Measurements from ENCODE around the gene PIAS1.

The PIAS1 gene

GRCh38 chr15:68062946-68063465 is 8.9 kb downstream of the PIAS1 start:
- no peak overlapping the region for H3K4me3 ChIP-seq (ENCODE audit: low read depth, low read length)
- no peaks in the 10 kb centered on the region for H3K9me3 ChIP-seq (ENCODE audit: control insufficient read depth, insufficient read depth, low read depth, low read length)
- H3K36me3 ChIP-seq (ENCODE audit: control insufficient read depth, insufficient read depth, low read length), result no peaks in the 10 kb centered on the region
- H3K27ac ChIP-seq (ENCODE audit: low read depth, low read length), result 0 out of 2 replicates have a peak overlapping the region, but pooled peaks have one; percentile 47
- no peak overlapping the region for H3K9ac ChIP-seq (ENCODE audit: low read length)
- peaks cover 18% of the 10 kb centered on the region for H3K4me1 ChIP-seq (ENCODE audit: control insufficient read depth, insufficient read depth, low read length)
- no peaks in the 10 kb centered on the region for H3K27me3 ChIP-seq (ENCODE audit: control insufficient read depth, insufficient read depth, low read length)

- Histone ChIP-seq H3K27ac (ENCODE audit: low read depth, low read length) (no peak overlapping the region; the same call in 1 of the 2 replicates), H3K4me3 (ENCODE audit: low read depth, low read length) (no peak overlapping the region), H3K4me1 (ENCODE audit: control insufficient read depth, insufficient read depth, low read length) (peaks cover 14% of the 10 kb centered on the region; the same call in 1 of the 2 replicates), H3K36me3 (ENCODE audit: control insufficient read depth, insufficient read depth, low read length) (no peaks in the 10 kb centered on the region), H3K9me3 (ENCODE audit: control insufficient read depth, insufficient read depth, low read depth, low read length) (no peaks in the 10 kb centered on the region), H3K9ac (ENCODE audit: low read length) (no peak overlapping the region), H3K27me3 (ENCODE audit: control insufficient read depth, insufficient read depth, low read length) (no peaks in the 10 kb centered on the region)
These were observed 9.5 kb downstream of the PIAS1 start for GRCh38 chr15:68063606-68064005.

- no peaks in the 10 kb centered on the region for H3K9me3 ChIP-seq (ENCODE audit: control insufficient read depth, insufficient read depth, low read depth, low read length)
- no peak overlapping the region for H3K4me3 ChIP-seq (ENCODE audit: low read depth, low read length)
- H3K27ac ChIP-seq (ENCODE audit: low read depth, low read length), result no peak overlapping the region
- peaks cover 9% of the 10 kb centered on the region for H3K4me1 ChIP-seq (ENCODE audit: control insufficient read depth, insufficient read depth, low read length)
- H3K36me3 ChIP-seq (ENCODE audit: control insufficient read depth, insufficient read depth, low read length), result no peaks in the 10 kb centered on the region
- no peaks in the 10 kb centered on the region for H3K27me3 ChIP-seq (ENCODE audit: control insufficient read depth, insufficient read depth, low read length)
- no peak overlapping the region for H3K9ac ChIP-seq (ENCODE audit: low read length)
These were observed 19.6 kb downstream of the PIAS1 start for GRCh38 chr15:68073576-68074288.

GRCh38 chr15:68075764-68076385 is 21.8 kb downstream of the PIAS1 start:
- no peaks in the 10 kb centered on the region for H3K36me3 ChIP-seq (ENCODE audit: control insufficient read depth, insufficient read depth, low read length)
- no peak overlapping the region for H3K9ac ChIP-seq (ENCODE audit: low read length)
- no peaks in the 10 kb centered on the region for H3K27me3 ChIP-seq (ENCODE audit: control insufficient read depth, insufficient read depth, low read length)
- no peak overlapping the region for H3K27ac ChIP-seq (ENCODE audit: low read depth, low read length)
- no peaks in the 10 kb centered on the region for H3K9me3 ChIP-seq (ENCODE audit: control insufficient read depth, insufficient read depth, low read depth, low read length)
- peaks cover 10% of the 10 kb centered on the region for H3K4me1 ChIP-seq (ENCODE audit: control insufficient read depth, insufficient read depth, low read length)
- H3K4me3 ChIP-seq (ENCODE audit: low read depth, low read length), result no peak overlapping the region

- Histone ChIP-seq H3K36me3 (ENCODE audit: control insufficient read depth, insufficient read depth, low read length) (no peaks in the 10 kb centered on the region), H3K27ac (ENCODE audit: low read depth, low read length) (no peak overlapping the region), H3K9ac (ENCODE audit: low read length) (no peak overlapping the region), H3K27me3 (ENCODE audit: control insufficient read depth, insufficient read depth, low read length) (no peaks in the 10 kb centered on the region), H3K9me3 (ENCODE audit: control insufficient read depth, insufficient read depth, low read depth, low read length) (no peaks in the 10 kb centered on the region), H3K4me3 (ENCODE audit: low read depth, low read length) (no peak overlapping the region), H3K4me1 (ENCODE audit: control insufficient read depth, insufficient read depth, low read length) (peaks cover 23% of the 10 kb centered on the region)
These were observed 24.2 kb downstream of the PIAS1 start for GRCh38 chr15:68078365-68078764.

GRCh38 chr15:68080334-68080733 is 26.2 kb downstream of the PIAS1 start:
- Histone ChIP-seq H3K9ac (ENCODE audit: low read length) (no peak overlapping the region), H3K36me3 (ENCODE audit: control insufficient read depth, insufficient read depth, low read length) (no peaks in the 10 kb centered on the region), H3K27ac (ENCODE audit: low read depth, low read length) (no peak overlapping the region), H3K4me1 (ENCODE audit: control insufficient read depth, insufficient read depth, low read length) (peaks cover 28% of the 10 kb centered on the region), H3K27me3 (ENCODE audit: control insufficient read depth, insufficient read depth, low read length) (no peaks in the 10 kb centered on the region), H3K9me3 (ENCODE audit: control insufficient read depth, insufficient read depth, low read depth, low read length) (no peaks in the 10 kb centered on the region), H3K4me3 (ENCODE audit: low read depth, low read length) (no peak overlapping the region)

GRCh38 chr15:68080783-68081182 is 26.7 kb downstream of the PIAS1 start:
- Histone ChIP-seq H3K9ac (ENCODE audit: low read length) (no peak overlapping the region), H3K4me3 (ENCODE audit: low read depth, low read length) (no peak overlapping the region), H3K27ac (ENCODE audit: low read depth, low read length) (no peak overlapping the region), H3K36me3 (ENCODE audit: control insufficient read depth, insufficient read depth, low read length) (no peaks in the 10 kb centered on the region), H3K4me1 (ENCODE audit: control insufficient read depth, insufficient read depth, low read length) (peaks cover 28% of the 10 kb centered on the region), H3K9me3 (ENCODE audit: control insufficient read depth, insufficient read depth, low read depth, low read length) (no peaks in the 10 kb centered on the region), H3K27me3 (ENCODE audit: control insufficient read depth, insufficient read depth, low read length) (no peaks in the 10 kb centered on the region)

GRCh38 chr15:68081869-68082505 is 27.9 kb downstream of the PIAS1 start:
- Histone ChIP-seq H3K9ac (ENCODE audit: low read length) (no peak overlapping the region), H3K27me3 (ENCODE audit: control insufficient read depth, insufficient read depth, low read length) (no peaks in the 10 kb centered on the region), H3K4me3 (ENCODE audit: low read depth, low read length) (no peak overlapping the region), H3K36me3 (ENCODE audit: control insufficient read depth, insufficient read depth, low read length) (peaks cover 7% of the 10 kb centered on the region), H3K27ac (ENCODE audit: low read depth, low read length) (no peak overlapping the region), H3K9me3 (ENCODE audit: control insufficient read depth, insufficient read depth, low read depth, low read length) (no peaks in the 10 kb centered on the region), H3K4me1 (ENCODE audit: control insufficient read depth, insufficient read depth, low read length) (peaks cover 28% of the 10 kb centered on the region)

- no peak overlapping the region for H3K4me3 ChIP-seq (ENCODE audit: low read depth, low read length)
- H3K36me3 ChIP-seq (ENCODE audit: control insufficient read depth, insufficient read depth, low read length), result peaks cover 9% of the 10 kb centered on the region
- H3K9ac ChIP-seq (ENCODE audit: low read length), result no peak overlapping the region
- no peak overlapping the region for H3K27ac ChIP-seq (ENCODE audit: low read depth, low read length)
- H3K4me1 ChIP-seq (ENCODE audit: control insufficient read depth, insufficient read depth, low read length), result peaks cover 20% of the 10 kb centered on the region
- no peaks in the 10 kb centered on the region for H3K27me3 ChIP-seq (ENCODE audit: control insufficient read depth, insufficient read depth, low read length)
- no peaks in the 10 kb centered on the region for H3K9me3 ChIP-seq (ENCODE audit: control insufficient read depth, insufficient read depth, low read depth, low read length)
These were observed 28.6 kb downstream of the PIAS1 start for GRCh38 chr15:68082735-68083134.

- Histone ChIP-seq H3K9ac (ENCODE audit: low read length) (no peak overlapping the region), H3K27ac (ENCODE audit: low read depth, low read length) (no peak overlapping the region), H3K27me3 (ENCODE audit: control insufficient read depth, insufficient read depth, low read length) (no peaks in the 10 kb centered on the region), H3K9me3 (ENCODE audit: control insufficient read depth, insufficient read depth, low read depth, low read length) (no peaks in the 10 kb centered on the region), H3K4me1 (ENCODE audit: control insufficient read depth, insufficient read depth, low read length) (peaks cover 19% of the 10 kb centered on the region), H3K4me3 (ENCODE audit: low read depth, low read length) (no peak overlapping the region), H3K36me3 (ENCODE audit: control insufficient read depth, insufficient read depth, low read length) (peaks cover 9% of the 10 kb centered on the region)
These were observed 29.3 kb downstream of the PIAS1 start for GRCh38 chr15:68083463-68083862.

GRCh38 chr15:68085052-68085451 is 30.9 kb downstream of the PIAS1 start:
- H3K9me3 ChIP-seq (ENCODE audit: control insufficient read depth, insufficient read depth, low read depth, low read length), result no peaks in the 10 kb centered on the region
- H3K9ac ChIP-seq (ENCODE audit: low read length), result no peak overlapping the region
- H3K27me3 ChIP-seq (ENCODE audit: control insufficient read depth, insufficient read depth, low read length), result no peaks in the 10 kb centered on the region
- peaks cover 19% of the 10 kb centered on the region for H3K4me1 ChIP-seq (ENCODE audit: control insufficient read depth, insufficient read depth, low read length)
- H3K4me3 ChIP-seq (ENCODE audit: low read depth, low read length), result no peak overlapping the region
- H3K27ac ChIP-seq (ENCODE audit: low read depth, low read length), result no peak overlapping the region
- peaks cover 9% of the 10 kb centered on the region for H3K36me3 ChIP-seq (ENCODE audit: control insufficient read depth, insufficient read depth, low read length)
